NCI-H187 (cell line): Measurements from ENCODE around the gene BAZ2B.
"Not testable (repeated sequence)": the region's sequence is repeated elsewhere in the genome, so short reads cannot be mapped to it uniquely, and the experiment has no call there.

ENCODE experiments used
- DNase-seq, 2 experiments: peaks; one replicate each; lab custom pipeline; 2025; lab: John Stamatoyannopoulos, UW

BAZ2B gene

DNA sequence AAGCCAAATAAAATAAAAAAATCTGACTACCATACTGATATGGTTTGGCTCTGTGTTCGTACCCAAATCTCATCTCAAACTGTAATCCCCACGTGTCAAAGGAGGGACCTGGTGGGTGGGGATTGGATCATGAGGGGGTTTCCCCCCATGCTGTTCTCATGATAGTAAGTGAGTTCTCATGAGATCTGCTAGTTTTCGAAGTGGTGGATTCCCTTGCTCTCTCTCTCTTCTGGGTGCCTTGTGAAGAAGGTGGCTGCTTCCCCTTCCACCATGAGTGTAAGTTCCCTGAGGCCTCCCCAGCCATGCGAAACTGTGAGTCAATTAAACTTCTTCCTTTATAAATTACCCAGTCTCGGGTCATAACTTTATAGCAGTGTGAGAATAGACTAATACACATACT is 206.1 kb downstream of the BAZ2B start:
- DNase-seq = no peak

GRCh38 chr2:159409116-159409800 is 207.1 kb downstream of the BAZ2B start:
- no peak for DNase-seq

- no peak for DNase-seq
Measured at GRCh38 chr2:159402790-159403189, 213.6 kb downstream of the BAZ2B start.

DNA sequence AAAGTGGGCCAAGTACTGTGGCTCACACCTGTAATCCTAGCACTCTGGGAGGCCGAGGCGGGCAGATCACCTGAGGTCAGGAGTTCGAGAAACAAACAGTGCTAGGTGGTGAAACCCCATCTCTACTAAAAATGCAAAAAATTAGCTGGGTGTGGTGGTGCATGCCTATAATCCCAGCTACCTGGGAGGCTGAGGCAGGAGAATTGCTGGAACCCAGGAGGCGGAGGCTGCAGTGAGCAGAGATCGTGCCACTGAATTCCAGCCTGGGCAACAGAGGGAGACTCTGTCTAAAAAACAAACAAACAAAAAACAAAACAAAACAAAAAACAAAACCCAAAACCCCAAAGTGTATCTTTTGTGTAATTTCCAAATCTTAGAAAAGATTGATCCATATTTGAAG is 214.2 kb downstream of the BAZ2B start:
- not testable (repeated sequence) for DNase-seq

GRCh38 chr2:159399716-159400415 is 216.5 kb downstream of the BAZ2B start:
- no peak for DNase-seq

DNA sequence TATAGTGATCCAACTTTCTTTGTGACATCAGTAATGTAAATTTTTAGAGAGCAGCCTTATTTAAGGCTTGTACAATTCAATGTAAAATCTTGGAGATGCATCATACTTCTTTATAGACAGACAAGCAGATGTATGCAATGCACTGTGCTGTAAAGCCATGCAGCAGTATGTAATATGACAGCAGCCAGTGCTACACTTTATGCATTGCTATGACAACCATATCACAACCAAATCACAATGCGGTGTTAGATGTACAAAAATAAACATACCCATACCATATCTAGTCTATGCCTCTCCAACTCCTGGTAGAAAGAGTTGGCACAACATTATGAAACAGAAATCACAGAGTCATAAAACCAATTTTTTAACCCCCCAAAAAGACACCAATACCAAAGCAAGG is 219.5 kb downstream of the BAZ2B start:
- no peak for DNase-seq

GRCh38 chr2:159382447-159383028 is 233.8 kb downstream of the BAZ2B start:
- no peak for DNase-seq

DNA sequence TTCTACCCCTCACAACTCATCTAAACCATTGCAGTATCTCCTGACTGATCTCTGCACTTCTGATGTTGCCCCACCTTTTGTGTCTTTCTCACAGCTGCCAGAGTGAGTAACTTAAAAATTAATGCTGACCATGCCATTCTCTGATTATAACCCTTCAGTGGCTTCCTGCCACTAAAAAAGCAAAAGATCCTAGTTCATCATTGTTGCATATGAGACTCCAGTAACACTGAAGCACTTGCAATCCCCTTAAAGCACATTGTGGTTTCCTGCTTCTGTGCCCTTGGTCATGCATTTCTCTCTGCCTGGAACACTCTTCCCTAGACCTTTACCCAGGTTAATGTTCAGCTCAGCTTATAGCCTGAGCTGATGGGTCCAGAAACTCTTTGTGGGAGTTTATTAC is 234.8 kb downstream of the BAZ2B start:
- peak in 1 of 2 experiments; percentile 29 for DNase-seq

DNA sequence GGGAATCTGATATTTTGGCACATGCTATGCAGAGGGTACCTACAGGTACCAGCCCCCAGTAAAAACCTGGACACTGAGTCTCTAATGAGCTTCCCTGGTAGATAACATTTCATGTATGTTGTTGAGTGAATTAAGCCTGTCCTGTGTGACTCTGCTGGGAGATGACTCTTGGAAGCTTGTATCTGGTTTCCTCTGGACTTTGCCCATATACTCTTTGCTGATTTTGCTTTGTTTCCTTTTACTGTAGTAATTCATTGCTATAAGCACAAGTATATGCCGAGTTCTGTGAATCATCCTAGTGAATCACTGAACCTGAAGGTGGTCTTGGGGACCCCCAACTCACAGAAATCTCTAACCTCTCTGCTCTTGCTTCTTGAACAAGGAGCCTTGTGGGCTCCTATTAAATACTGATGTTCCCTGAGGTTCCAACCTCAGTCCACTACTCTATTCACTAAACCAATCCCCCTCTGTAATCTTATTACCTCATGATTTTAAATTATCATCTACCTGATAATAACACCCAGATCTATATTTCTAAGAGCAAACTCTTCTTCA is 235.6 kb downstream of the BAZ2B start:
- DNase-seq = no peak

GRCh38 chr2:159379181-159379580 is 237.2 kb downstream of the BAZ2B start:
- no peak for DNase-seq

- no peak for DNase-seq
Measured at GRCh38 chr2:159375241-159375640, 241.1 kb downstream of the BAZ2B start.

DNA sequence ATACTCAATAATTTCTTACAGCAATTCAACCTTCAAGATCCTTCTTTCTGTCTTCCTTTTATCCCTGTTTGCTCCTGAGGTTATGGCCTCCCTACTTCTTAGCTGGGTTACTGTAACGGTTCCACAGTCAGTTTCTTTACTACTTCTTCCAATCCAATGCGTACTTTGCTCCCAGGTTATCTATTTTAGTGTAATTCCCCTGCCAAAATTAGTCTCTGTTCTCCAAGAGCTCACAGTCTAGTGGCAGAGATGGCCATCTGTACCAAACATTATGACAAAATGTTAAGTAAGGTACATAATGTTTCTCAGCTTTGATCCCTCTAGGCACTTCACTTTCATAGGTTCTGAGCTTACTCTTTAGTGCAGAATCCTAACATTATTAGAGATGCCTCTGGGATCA is 244.8 kb downstream of the BAZ2B start:
- no peak for DNase-seq

DNA sequence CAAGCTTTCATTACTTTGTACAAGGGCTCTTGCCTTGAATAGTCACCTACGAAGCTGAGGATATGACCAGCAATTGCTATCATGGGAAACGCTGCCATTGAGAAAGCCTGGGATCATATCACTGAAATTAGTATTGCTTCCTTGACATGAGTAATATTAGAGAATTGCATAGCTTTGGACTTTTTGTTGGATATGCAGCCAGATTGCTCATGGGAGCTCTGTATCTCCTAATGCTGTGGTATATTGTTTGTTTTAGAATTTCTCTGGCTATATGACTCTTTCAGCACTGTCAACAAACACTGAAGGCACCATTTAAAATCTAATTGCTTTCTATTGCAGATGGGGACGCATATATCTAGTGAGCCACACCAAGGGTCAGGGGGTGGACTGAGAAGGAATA is 249.8 kb downstream of the BAZ2B start:
- no peak for DNase-seq

GRCh38 chr2:159362816-159363251 is 253.5 kb downstream of the BAZ2B start:
- DNase-seq = no peak

GRCh38 chr2:159362094-159362493 is 254.3 kb downstream of the BAZ2B start:
- no peak for DNase-seq

DNA sequence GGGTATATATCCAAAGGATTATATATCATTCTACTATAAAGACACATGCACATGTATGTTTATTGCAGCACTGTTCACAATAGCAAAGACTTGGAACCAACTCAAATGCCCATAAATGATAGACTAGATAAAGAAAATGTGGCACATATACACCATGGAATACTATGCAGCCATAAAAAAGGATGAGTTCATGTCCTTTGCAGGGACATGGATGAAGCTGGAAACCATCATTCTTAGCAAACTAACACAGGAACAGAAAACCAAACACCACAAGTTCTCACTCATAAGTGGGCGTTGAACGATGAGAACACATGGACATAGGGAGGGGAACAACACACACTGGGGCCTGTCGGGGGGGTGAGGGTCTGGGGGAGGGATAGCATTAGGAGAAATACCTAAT is 254.7 kb downstream of the BAZ2B start:
- DNase-seq = not testable (repeated sequence)

GRCh38 chr2:159356053-159356554 is 260.2 kb downstream of the BAZ2B start:
- no peak for DNase-seq

DNA sequence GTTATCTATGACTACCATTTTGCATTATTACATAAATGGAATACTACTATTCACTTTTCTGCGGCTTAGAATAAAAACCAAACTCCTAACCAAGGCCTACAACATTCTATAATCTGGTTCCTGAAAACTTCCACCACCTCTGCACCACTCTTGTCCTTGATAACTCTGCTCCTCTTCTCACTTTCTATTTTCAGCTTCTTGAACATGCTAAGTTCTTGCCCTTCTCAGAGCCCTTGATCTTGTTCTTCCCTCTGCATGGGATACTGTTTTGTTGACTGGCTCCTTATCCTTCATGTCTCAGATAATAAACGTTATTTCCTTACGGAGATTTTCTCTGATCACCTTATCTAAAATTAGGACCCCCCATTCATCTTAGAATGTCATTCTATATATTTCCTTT is 264.4 kb downstream of the BAZ2B start:
- no peak for DNase-seq

- DNase-seq = no peak
Measured at GRCh38 chr2:159349674-159350299, 266.6 kb downstream of the BAZ2B start.

DNA sequence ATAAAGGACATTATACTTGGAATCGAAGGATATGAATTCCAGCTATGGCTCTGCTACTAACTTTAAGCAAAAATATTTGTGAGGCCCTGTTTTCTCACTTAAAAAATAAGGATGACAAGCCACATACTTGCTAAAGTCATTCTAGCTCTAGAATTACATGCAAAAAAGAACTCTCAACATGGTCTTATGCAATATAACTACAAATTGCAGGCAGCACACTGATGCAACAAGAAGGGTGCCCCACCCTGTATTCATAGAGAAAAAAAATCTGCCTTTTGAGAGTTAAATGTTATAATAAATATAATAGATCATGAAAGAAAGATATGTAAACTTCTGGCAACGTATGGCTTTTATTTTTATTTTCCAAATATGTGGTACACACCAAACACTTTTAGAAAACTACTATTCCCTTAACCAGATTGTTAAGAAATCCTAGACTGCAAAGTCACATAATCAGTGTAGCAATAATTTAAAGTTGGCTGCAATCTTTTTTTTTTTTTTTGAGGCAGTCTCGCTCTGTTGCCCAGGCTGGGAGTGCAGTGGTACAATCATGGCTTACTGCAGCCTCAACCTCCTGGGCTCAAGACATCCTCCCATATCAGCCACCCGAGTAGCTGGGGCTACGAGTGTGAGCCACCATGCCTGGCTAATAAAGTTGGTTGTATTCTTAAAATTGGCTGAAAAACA is 289.6 kb downstream of the BAZ2B start:
- no peak for DNase-seq

DNA sequence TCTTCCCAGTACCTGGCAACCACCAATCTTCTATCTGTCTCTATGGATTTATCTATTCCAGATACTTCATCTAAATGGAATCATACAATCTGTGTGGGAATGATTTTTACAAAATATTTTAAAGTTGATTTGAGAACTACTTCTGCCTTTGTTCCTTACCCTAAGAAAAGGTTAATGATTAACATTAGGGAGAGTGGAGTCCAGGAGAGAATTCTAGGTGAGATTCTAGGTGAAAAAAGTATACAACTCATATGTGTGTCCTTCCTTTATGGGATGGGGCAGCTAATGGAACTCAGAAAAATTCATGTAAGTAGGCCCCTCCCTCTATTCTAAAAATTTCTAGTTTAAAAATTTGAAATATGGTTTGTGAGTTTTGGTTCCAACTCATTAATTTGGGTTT is 293.9 kb downstream of the BAZ2B start:
- no peak for DNase-seq
